PFSK-1 (cell line): ENCODE data around the gene CELF5.

Experiments
- FOXP2 ChIP-seq: optimal IDR thresholded peaks from 2 replicates; pipeline ENCODE3; 2011; ENCODE audit warnings: borderline replicate concordance, control low read depth, inconsistent platforms; ENCODE audit not compliant: insufficient read depth; ENCODE audit errors: extremely low read length, extremely low read depth
- POLR2AphosphoS5 ChIP-seq: IDR thresholded peaks from 2 replicates; pipeline ENCODE4 v1.6.1; 2012; ENCODE audit warnings: low read depth, mild to moderate bottlenecking, control low read depth, low read length, moderate library complexity
- REST ChIP-seq, 2 experiments: IDR thresholded peaks; 2 replicates each; pipeline versions ENCODE4 v1.6.1 to v1.8.0; 2011 to 2012; ENCODE audit warnings: low read depth in 2 of 2, low read length in 2 of 2, control low read depth in 1 of 2, inconsistent platforms in 1 of 2, mild to moderate bottlenecking in 1 of 2, moderate library complexity in 1 of 2; ENCODE audit not compliant: insufficient read depth in 1 of 2
- SIN3A ChIP-seq: IDR thresholded peaks from 2 replicates; pipeline ENCODE4 v1.6.1; 2012; ENCODE audit warnings: mild to moderate bottlenecking, low read length, moderate library complexity, borderline replicate concordance; ENCODE audit not compliant: insufficient read depth
- TAF1 ChIP-seq: IDR thresholded peaks from 2 replicates; pipeline ENCODE4 v1.6.1; 2012; ENCODE audit warnings: low read length, control low read depth, borderline replicate concordance; ENCODE audit not compliant: insufficient read depth

CELF5 gene

GRCh38 chr19:3283886-3284657 lies 59.6 kb downstream of the CELF5 start:
- no peak for TF ChIP-seq TAF1
- TF ChIP-seq POLR2AphosphoS5 = no peak
- TF ChIP-seq REST (IDR thresholded peaks at IDR 0.05; ENCODE audit: insufficient read depth in 1 of 2, low read depth in 2 of 2, low read length in 2 of 2) = no peak
- TF ChIP-seq FOXP2 = no peak
- no peak for TF ChIP-seq SIN3A

- no peak for TF ChIP-seq SIN3A
- TF ChIP-seq TAF1 = no peak
- TF ChIP-seq FOXP2 = no peak
- no peak for TF ChIP-seq POLR2AphosphoS5
- TF ChIP-seq REST (IDR thresholded peaks at IDR 0.05; ENCODE audit: insufficient read depth in 1 of 2, low read depth in 2 of 2, low read length in 2 of 2) = no peak
Measured at GRCh38 chr19:3284759-3285646, 60.5 kb downstream of the CELF5 start.

GRCh38 chr19:3285647-3286176 lies 61.3 kb downstream of the CELF5 start:
- TF ChIP-seq POLR2AphosphoS5 = no peak
- no peak for TF ChIP-seq SIN3A
- TF ChIP-seq TAF1 = no peak
- no peak for TF ChIP-seq FOXP2
- TF ChIP-seq REST (IDR thresholded peaks at IDR 0.05; ENCODE audit: insufficient read depth in 1 of 2, low read depth in 2 of 2, low read length in 2 of 2) = no peak

GRCh38 chr19:3287814-3288213 lies 63.4 kb downstream of the CELF5 start:
- TF ChIP-seq POLR2AphosphoS5 = no peak
- TF ChIP-seq SIN3A = no peak
- no peak for TF ChIP-seq FOXP2
- no peak for TF ChIP-seq REST (IDR thresholded peaks at IDR 0.05; ENCODE audit: insufficient read depth in 1 of 2, low read depth in 2 of 2, low read length in 2 of 2)
- no peak for TF ChIP-seq TAF1
